Prostate gland (tissue), 2 donors: ENCODE results near the gene DKK3. TPM values are rescaled to one million over a fixed set of nuclear protein-coding genes. Genes with fewer than 3 reads are reported as not detected.

ENCODE experiments used
- DNase-seq: peaks from one replicate; pipeline ENCODE4 v3.0.0-alpha.2; 2019; ENCODE audit warnings: low spot score
- H3K27ac ChIP-seq, 2 donors: fragments of 200-600 bp; sonication (generic); 2 replicates each; pipeline ENCODE4 v1.5.1; 2017 to 2019
- H3K27me3 ChIP-seq: fragments of 200-600 bp; sonication (generic); replicated peaks from 2 replicates; pipeline ENCODE4 v1.5.1; 2019; ENCODE audit not compliant: insufficient read depth
- H3K36me3 ChIP-seq, 2 donors: fragments of 200-600 bp; sonication (generic); 1 replicate in 1 of 2; 2 replicates in 1 of 2; pipeline versions ENCODE4 v1.5.1 to v1.8.1; 2017 to 2019
- H3K4me1 ChIP-seq: fragments of 200-600 bp; sonication (generic); replicated peaks from 2 replicates; pipeline ENCODE4 v1.5.1; 2019
- H3K4me3 ChIP-seq, 2 donors: fragments of 200-600 bp; sonication (generic); 2 replicates each; pipeline ENCODE4 v1.5.1; 2017 to 2019
- H3K9me3 ChIP-seq: fragments of 200-600 bp; sonication (generic); 2 replicates; pipeline ENCODE4 v1.5.1; 2017
- CTCF ChIP-seq, 4 experiments: fragments of 200-600 bp in 2 of 4; fragments of 450-650 bp in 2 of 4; sonication (generic) in 2 of 4; IDR thresholded peaks; 1 replicate in 3 of 4; 2 replicates in 1 of 4; pipeline ENCODE4 v1.5.1; 2016 to 2019; ENCODE audit warnings: antibody characterized with exemption in 4 of 4, mild to moderate bottlenecking in 2 of 4, moderate library complexity in 2 of 4
- POLR2A ChIP-seq: fragments of 450-650 bp; IDR thresholded peaks from one replicate; pipeline ENCODE4 v1.6.1; 2016; ENCODE audit warnings: antibody characterized with exemption, mild to moderate bottlenecking
- POLR2AphosphoS5 ChIP-seq: sonication (generic); formaldehyde crosslinking; IDR thresholded peaks from one replicate; pipeline ENCODE4 v1.6.1; 2017; ENCODE audit warnings: antibody characterized with exemption
- WGBS: methylation state at CpG from one replicate; pipeline ENCODE4 v1.1.5; 2018; 5-methylcytosine and 5-hydroxymethylcytosine counted together
- intact Hi-C: fragments of 100-400 bp; cut with DNase I; formaldehyde crosslinking; loops from one replicate; pipeline ENCODE4 v1.14.2; 2022
- total RNA-seq, 2 donors: library from RNA; depleted of rRNA; stranded (reverse); fragments of >200 nt; gene quantifications; one replicate each; pipeline ENCODE4 v1.1.0, GENCODE V29; 2016

Gene DKK3
- total RNA-seq, 2 donors from 2014 or later: 160 to 273 TPM

GRCh38 chr11:11992257-11993212 is 15.9 kb downstream of the DKK3 start:
- WGBS: 68% methylated on average over 6 of the region's 6 CpGs
- no peak for TF ChIP-seq CTCF (IDR thresholded peaks at IDR 0.05)
- no peak for TF ChIP-seq POLR2AphosphoS5
- TF ChIP-seq POLR2A: no peak
- intact Hi-C loops: no loop called here
- no peaks in the 10 kb centered on the region for H3K4me1 ChIP-seq
- no peaks in the 10 kb centered on the region for H3K27me3 ChIP-seq
- H3K27ac ChIP-seq: no peak overlapping the region
- DNase-seq: no peak
- H3K4me3 ChIP-seq: no peak overlapping the region
- no peaks in the 10 kb centered on the region for H3K9me3 ChIP-seq
- H3K36me3 ChIP-seq: no peaks in the 10 kb centered on the region

- H3K4me1 ChIP-seq: no peaks in the 10 kb centered on the region
- DNase-seq: no peak
Observed at GRCh38 chr11:11989774-11990744, 18.4 kb downstream of the DKK3 start.

GRCh38 chr11:11988681-11989261 is 19.7 kb downstream of the DKK3 start:
- TF ChIP-seq CTCF (IDR thresholded peaks at IDR 0.05) (no peak), POLR2AphosphoS5 (no peak), POLR2A (no peak)
- 93% methylated on average over 5 of the region's 5 CpGs for WGBS
- H3K27me3 ChIP-seq: no peaks in the 10 kb centered on the region
- intact Hi-C loops: no loop called here
- H3K9me3 ChIP-seq: no peaks in the 10 kb centered on the region
- H3K4me1 ChIP-seq: no peaks in the 10 kb centered on the region
- no peaks in the 10 kb centered on the region for H3K36me3 ChIP-seq
- H3K4me3 ChIP-seq: no peak overlapping the region
- no peak for DNase-seq
- no peak overlapping the region for H3K27ac ChIP-seq

More at GRCh38 chr11:11989774-11990744, 18.4 kb downstream of the DKK3 start:
- no peaks in the 10 kb centered on the region for H3K36me3 ChIP-seq
- intact Hi-C loops: no loop called here
- H3K4me3 ChIP-seq: no peak overlapping the region
- no peak overlapping the region for H3K27ac ChIP-seq
- 72% methylated on average over 8 of the region's 8 CpGs for WGBS
- no peaks in the 10 kb centered on the region for H3K27me3 ChIP-seq
- TF ChIP-seq CTCF (IDR thresholded peaks at IDR 0.05) (no peak), POLR2AphosphoS5 (no peak), POLR2A (no peak)
- H3K9me3 ChIP-seq: no peaks in the 10 kb centered on the region

GRCh38 chr11:11988099-11988651 is 20.3 kb downstream of the DKK3 start:
- Histone ChIP-seq H3K4me3 (no peak overlapping the region), H3K27me3 (no peaks in the 10 kb centered on the region), H3K27ac (no peak overlapping the region), H3K36me3 (no peaks in the 10 kb centered on the region), H3K9me3 (no peaks in the 10 kb centered on the region), H3K4me1 (no peaks in the 10 kb centered on the region)
- no peak for DNase-seq
- intact Hi-C loops: no loop called here
- TF ChIP-seq POLR2A (no peak), POLR2AphosphoS5 (no peak), CTCF (IDR thresholded peaks at IDR 0.05) (no peak)
- 65% methylated on average over 7 of the region's 7 CpGs for WGBS
